HG02884 (cell line): ENCODE results near the gene FAM210A.
"Not testable (repeated sequence)": the region's sequence is repeated elsewhere in the genome, so short reads cannot be mapped to it uniquely, and the experiment has no call there.

Experiments used
- ATAC-seq: cut with Tn5 transposase; IDR thresholded peaks from one replicate; pipeline ENCODE4 v1.9.1; 2021; ENCODE audit warnings: mild to moderate bottlenecking, moderate library complexity; ENCODE audit not compliant: unreplicated experiment

Gene FAM210A

GRCh38 chr18:13710414-13710831 lies 15.9 kb downstream of the FAM210A start:
- no peak for ATAC-seq

GRCh38 chr18:13703899-13704298 lies 22.5 kb downstream of the FAM210A start:
- ATAC-seq = no peak

DNA sequence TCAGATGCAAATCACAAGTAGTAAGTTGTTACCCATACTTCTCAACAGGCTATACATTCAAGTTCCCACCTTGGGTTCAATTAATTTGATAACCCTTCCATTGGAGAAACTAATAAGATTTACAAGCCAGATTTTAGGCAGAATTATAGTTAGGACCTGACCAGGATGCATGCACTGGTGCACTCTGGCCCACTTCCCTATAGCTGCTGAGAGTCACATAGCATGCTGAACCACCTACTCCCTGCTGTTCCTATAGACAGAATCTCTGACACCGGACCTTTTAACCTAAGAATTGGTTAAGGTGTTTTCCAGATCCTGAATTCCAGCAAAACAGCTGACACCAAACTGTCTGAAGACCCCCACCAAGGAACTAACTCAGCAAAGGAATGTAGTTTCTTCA lies 26.2 kb downstream of the FAM210A start:
- ATAC-seq = no peak

GRCh38 chr18:13696961-13697360 lies 29.4 kb downstream of the FAM210A start:
- no peak for ATAC-seq

DNA sequence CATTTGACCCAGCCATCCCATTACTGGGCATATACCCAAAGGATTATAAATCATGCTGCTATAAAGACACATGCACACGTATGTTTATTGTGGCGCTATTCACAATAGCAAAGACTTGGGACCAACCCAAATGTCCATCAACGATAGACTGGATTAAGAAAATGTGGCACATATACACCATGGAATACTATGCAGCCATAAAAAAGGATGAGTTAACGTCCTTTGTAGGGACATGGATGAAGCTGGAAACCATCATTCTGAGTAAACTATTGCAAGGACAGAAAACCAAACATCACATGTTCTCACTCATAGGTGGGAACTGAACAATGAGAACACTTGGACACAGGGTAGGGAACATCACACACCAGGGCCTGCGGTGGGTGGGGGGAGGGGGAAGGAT lies 31.0 kb downstream of the FAM210A start:
- ATAC-seq = not testable (repeated sequence)

GRCh38 chr18:13690060-13690459 lies 36.3 kb downstream of the FAM210A start:
- ATAC-seq = not testable (repeated sequence)

DNA sequence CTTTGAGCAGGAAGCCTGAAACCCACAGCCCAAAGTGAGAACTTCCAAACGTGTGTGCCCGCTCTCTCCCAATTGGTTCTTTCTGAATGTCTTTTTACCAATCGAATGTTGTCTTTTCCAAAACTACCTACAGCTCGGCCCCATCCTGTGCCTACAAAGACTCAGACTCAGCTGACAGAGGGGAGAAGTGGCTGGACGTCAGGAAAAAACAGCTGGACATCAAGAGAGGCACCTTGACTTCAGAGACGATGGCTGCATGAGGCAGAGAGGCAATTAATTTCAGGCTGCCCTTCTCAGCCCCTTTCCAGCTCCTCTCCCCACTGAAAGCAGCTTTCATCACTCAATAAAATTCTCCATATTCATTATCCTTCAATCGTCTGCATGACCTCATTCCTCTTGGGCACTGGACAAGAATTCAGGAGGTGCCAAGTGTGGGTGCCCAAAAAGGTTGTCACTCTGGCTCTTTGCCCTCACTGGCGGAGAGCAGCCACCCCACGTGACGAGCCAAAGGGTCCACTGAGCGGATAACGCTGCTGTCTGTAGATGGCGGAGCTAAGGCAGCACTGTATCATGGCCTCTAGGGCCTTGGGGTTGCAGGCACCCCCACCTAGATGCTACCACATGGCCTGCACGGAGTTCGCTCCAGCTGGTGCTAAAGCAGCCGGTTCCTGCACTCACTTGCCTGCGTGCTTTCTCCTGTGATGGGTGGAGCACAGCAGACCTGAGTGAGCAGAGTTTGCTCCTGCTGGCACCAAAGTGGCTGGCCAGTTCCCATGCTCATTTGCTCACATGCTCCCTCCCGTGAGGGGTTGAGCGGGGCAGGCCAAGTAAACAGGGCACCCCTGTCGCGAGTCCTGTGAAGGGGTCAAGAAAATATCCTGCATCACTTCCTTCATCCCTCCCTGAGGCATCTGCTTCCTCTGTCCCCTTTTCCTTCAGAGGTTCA lies 37.9 kb downstream of the FAM210A start:
- ATAC-seq = no peak

DNA sequence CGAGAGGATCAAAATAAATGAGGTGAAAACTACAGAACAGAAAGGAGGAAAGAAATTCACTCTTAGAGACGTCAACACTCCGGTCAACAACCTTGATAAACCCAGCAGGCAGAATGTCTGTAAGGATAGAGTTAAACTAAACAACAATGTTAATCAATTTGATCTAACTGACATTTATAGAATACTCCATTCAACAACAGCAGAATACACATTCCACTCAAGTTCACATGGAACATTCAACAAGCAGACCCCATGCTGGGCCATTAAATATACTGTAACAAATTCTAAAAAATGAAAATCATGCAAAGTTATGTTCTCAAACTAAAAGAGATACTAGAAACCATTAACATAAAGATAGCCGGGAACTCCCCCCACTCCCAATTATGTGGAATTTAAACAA lies 41.8 kb downstream of the FAM210A start:
- no peak for ATAC-seq

DNA sequence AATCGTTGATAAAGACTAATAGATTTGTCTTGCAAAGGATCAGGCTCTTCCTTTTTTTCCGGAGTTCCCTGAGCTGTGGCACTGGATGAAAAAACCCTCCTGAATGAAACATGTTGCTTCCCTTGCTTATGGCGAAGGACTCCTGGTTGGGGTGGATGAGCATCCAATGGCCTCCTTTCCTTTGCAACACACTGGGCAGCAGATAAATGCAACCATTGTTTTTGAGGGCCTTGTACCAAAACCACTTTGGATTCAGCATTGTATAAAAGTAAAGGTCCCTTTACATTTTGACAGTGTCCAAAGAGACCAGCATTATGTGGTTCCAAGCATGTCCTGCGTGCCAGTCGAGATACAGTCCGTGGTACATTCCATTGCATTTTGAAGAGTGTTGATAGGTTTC lies 44.7 kb downstream of the FAM210A start:
- no peak for ATAC-seq

GRCh38 chr18:13680612-13681011 lies 45.7 kb downstream of the FAM210A start:
- no peak for ATAC-seq

- ATAC-seq = not testable (repeated sequence)
Measured at GRCh38 chr18:13677350-13677749, 49.0 kb downstream of the FAM210A start.

GRCh38 chr18:13676471-13676870 lies 49.9 kb downstream of the FAM210A start:
- no peak for ATAC-seq

- no peak for ATAC-seq
Measured at GRCh38 chr18:13672657-13673056, 53.7 kb downstream of the FAM210A start.

DNA sequence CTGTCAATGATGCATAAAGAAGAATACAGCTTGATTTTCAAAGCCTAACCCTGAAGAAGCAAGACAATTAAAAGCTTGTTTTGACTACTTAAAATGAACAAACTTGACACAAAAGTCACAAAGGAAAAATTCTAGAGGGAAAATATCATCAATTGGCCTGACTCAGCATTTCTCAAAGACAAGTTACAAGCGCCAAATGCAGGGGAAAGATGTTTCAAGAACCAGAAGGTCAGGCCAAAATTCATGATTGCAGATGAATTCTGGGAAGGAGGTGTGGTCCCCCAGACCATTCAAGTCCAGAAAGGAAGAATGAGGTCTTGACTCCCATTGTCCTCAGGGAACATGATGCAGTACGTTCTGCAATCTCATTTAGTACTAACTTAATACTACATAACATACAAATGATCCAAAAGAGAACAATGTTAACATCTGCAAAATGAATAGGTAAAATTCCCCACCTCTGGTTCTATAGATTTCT lies 64.5 kb downstream of the FAM210A start:
- no peak for ATAC-seq

GRCh38 chr18:13661051-13661778 lies 65.1 kb downstream of the FAM210A start:
- no peak for ATAC-seq

DNA sequence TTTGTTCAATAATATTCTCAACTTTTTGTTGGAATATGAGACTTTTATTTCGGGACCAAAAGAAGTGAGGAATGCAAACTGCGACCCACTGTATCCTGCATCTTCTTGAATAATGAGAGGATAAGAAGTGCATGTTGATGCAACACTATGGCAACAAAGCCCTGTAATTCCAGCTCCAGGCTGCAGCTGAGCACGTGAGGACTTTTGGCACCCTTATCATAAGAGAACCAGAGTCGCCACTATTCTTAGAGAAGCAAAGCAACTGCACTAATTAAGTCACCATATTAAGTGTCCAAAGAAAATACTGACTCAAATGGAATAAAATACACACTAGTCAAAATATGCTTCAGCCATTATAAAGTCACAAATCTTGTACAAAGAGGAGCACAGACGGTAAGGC lies 65.8 kb downstream of the FAM210A start:
- ATAC-seq = no peak

- no peak for ATAC-seq
Measured at GRCh38 chr18:13658436-13659204, 67.7 kb downstream of the FAM210A start.

- no peak for ATAC-seq
Measured at GRCh38 chr18:13657974-13658373, 68.4 kb downstream of the FAM210A start.

- ATAC-seq = no peak
Measured at GRCh38 chr18:13653746-13654433, 72.5 kb downstream of the FAM210A start.
